Measurements from ENCODE around the gene NTRK2.

NTRK2 gene

DNA sequence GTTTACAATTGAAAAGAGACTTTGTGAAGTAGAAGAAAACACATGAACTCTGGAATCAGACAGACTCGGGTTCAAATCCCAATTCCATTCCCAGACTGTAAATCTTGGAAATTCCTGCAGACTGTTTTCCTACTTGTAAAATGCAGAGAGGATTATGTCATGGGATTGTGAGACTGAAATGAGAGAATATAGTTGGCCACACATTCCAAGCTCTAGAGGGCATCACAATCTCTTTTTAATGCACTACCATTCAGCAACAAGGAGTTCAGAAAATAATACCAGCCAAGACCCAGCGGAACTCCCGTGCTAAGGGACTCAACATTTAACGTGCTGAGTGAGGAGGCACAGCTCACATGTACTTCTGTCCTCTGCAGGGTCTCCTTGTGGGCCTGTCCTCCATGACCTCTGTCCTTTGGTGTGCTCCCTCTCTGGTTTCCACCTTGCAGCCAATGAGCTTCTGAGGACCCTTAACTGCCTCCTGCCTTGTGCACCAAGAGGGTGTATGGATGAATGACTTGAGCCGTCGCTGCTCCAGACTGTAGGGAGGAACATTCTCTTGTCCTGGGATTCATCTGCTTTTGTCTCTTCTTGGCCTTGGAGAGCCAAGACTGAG lies 263.5 kb downstream of the NTRK2 start:
- ATAC-seq: no peak
- TF ChIP-seq, protein P1, sequence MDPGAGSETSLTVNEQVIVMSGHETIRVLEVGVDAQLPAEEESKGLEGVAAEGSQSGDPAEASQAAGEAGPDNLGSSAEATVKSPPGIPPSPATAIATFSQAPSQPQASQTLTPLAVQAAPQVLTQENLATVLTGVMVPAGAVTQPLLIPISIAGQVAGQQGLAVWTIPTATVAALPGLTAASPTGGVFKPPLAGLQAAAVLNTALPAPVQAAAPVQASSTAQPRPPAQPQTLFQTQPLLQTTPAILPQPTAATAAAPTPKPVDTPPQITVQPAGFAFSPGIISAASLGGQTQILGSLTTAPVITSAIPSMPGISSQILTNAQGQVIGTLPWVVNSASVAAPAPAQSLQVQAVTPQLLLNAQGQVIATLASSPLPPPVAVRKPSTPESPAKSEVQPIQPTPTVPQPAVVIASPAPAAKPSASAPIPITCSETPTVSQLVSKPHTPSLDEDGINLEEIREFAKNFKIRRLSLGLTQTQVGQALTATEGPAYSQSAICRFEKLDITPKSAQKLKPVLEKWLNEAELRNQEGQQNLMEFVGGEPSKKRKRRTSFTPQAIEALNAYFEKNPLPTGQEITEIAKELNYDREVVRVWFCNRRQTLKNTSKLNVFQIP (CRISPR knock-in tag; IDR thresholded peaks at IDR 0.05; ENCODE audit: borderline replicate concordance, low read depth): no peak
- TF ChIP-seq BACH2 (CRISPR knock-in tag; IDR thresholded peaks at IDR 0.05; ENCODE audit: borderline replicate concordance) (no peak), ZFP3 (CRISPR knock-in tag; IDR thresholded peaks at IDR 0.05) (no peak), TCF4 (CRISPR knock-in tag; IDR thresholded peaks at IDR 0.05; ENCODE audit: borderline replicate concordance) (no peak), TOX (CRISPR knock-in tag; IDR thresholded peaks at IDR 0.05; ENCODE audit: borderline replicate concordance) (no peak), ZFP30 (CRISPR knock-in tag; IDR thresholded peaks at IDR 0.05) (no peak), ZNF565 (CRISPR knock-in tag; conservative IDR thresholded peaks at IDR 0.05; ENCODE audit: low read depth) (no peak), ZC3H10 (CRISPR knock-in tag; IDR thresholded peaks at IDR 0.05) (no peak), RARB (CRISPR knock-in tag; IDR thresholded peaks at IDR 0.05) (no peak), PPARA (CRISPR knock-in tag; IDR thresholded peaks at IDR 0.05; ENCODE audit: borderline replicate concordance) (no peak), ZNF70 (CRISPR knock-in tag; IDR thresholded peaks at IDR 0.05) (no peak), CREB5 (CRISPR knock-in tag; IDR thresholded peaks at IDR 0.05; ENCODE audit: low read depth) (no peak), ISL1 (CRISPR knock-in tag; IDR thresholded peaks at IDR 0.05) (no peak), CSRNP3 (CRISPR knock-in tag; IDR thresholded peaks at IDR 0.05) (no peak), OSR1 (CRISPR knock-in tag; IDR thresholded peaks at IDR 0.05) (no peak), CSDC2 (CRISPR knock-in tag; IDR thresholded peaks at IDR 0.05) (no peak)

GRCh38 chr9:84935528-84936117 lies 266.1 kb downstream of the NTRK2 start:
- TF ChIP-seq SNAI2 (CRISPR knock-in tag; IDR thresholded peaks at IDR 0.05): no peak
- no peak for TF ChIP-seq CSRNP3 (CRISPR knock-in tag; IDR thresholded peaks at IDR 0.05)
- no peak for TF ChIP-seq TOX (CRISPR knock-in tag; IDR thresholded peaks at IDR 0.05; ENCODE audit: borderline replicate concordance)
- no peak for TF ChIP-seq CSDC2 (CRISPR knock-in tag; IDR thresholded peaks at IDR 0.05)
- no peak for TF ChIP-seq ZFP3 (CRISPR knock-in tag; IDR thresholded peaks at IDR 0.05)
- TF ChIP-seq RARB (CRISPR knock-in tag; IDR thresholded peaks at IDR 0.05): no peak
- no peak for TF ChIP-seq ISL1 (CRISPR knock-in tag; IDR thresholded peaks at IDR 0.05)
- TF ChIP-seq BACH2 (CRISPR knock-in tag; IDR thresholded peaks at IDR 0.05; ENCODE audit: borderline replicate concordance): no peak
- no peak for TF ChIP-seq TCF4 (CRISPR knock-in tag; IDR thresholded peaks at IDR 0.05; ENCODE audit: borderline replicate concordance)
- TF ChIP-seq, protein P1 (CRISPR knock-in tag; IDR thresholded peaks at IDR 0.05; ENCODE audit: borderline replicate concordance, low read depth): no peak
- TF ChIP-seq ZNF565 (CRISPR knock-in tag; conservative IDR thresholded peaks at IDR 0.05; ENCODE audit: low read depth): no peak
- no peak for TF ChIP-seq ZFP30 (CRISPR knock-in tag; IDR thresholded peaks at IDR 0.05)
- no peak for TF ChIP-seq GLIS3 (CRISPR knock-in tag; IDR thresholded peaks at IDR 0.05)
- TF ChIP-seq OSR1 (CRISPR knock-in tag; IDR thresholded peaks at IDR 0.05): no peak
- TF ChIP-seq CREB5 (CRISPR knock-in tag; IDR thresholded peaks at IDR 0.05; ENCODE audit: low read depth): no peak
- TF ChIP-seq ZC3H10 (CRISPR knock-in tag; IDR thresholded peaks at IDR 0.05): no peak
- no peak for TF ChIP-seq ARNTL (CRISPR knock-in tag; IDR thresholded peaks at IDR 0.05; ENCODE audit: borderline replicate concordance, low read depth)
- ATAC-seq: no peak
